T-cell (primary cell): ENCODE measurements around the gene SLC35D1. TPM values are rescaled to one million over a fixed set of nuclear protein-coding genes. Genes with fewer than 3 reads are reported as not detected.

Experiments
- ATAC-seq, 4 experiments: fragments of 200-7000 bp in 3 of 4; fragments of 150-1000 bp in 1 of 4; cut with Tn5 transposase; replicated peaks in 1 of 4; 1 replicate in 3 of 4; 2 replicates in 1 of 4; pipeline ENCODE4 v1.10.0; 2021; ENCODE audit warnings: moderate library complexity in 3 of 4, mild to moderate bottlenecking in 2 of 4, moderate number of reproducible peaks in 1 of 4
- CTCF ChIA-PET, 2 donors: fragments of 300-600 bp; sonication (Branson Sonifier 250); formaldehyde crosslinking; loops; one replicate each; lab custom pipeline; 2022; ENCODE audit warnings: antibody characterized with exemption in 2 of 2; lab: Charles Lee
- POLR2A ChIA-PET, 2 donors: fragments of 300-600 bp; sonication (Branson Sonifier 250); formaldehyde crosslinking; loops; one replicate each; lab custom pipeline; 2022; ENCODE audit warnings: antibody characterized with exemption in 2 of 2; lab: Charles Lee
- DNase-seq, 35 experiments: peaks; one replicate each; pipeline versions ENCODE4 v3.0.0 to v3.0.0-alpha.2; 2013 to 2023
- H3K27ac ChIP-seq: one replicate; pipeline ENCODE4 v1.5.1; 2013; ENCODE audit warnings: low read length
- H3K27me3 ChIP-seq, 2 experiments: replicated peaks in 1 of 2; 1 replicate in 1 of 2; 2 replicates in 1 of 2; pipeline versions ENCODE4 v1.6.1 to v1.7.0; 2013; ENCODE audit warnings: low read length in 1 of 2, mixed read lengths in 1 of 2; ENCODE audit not compliant: control insufficient read depth in 2 of 2, insufficient read depth in 2 of 2; ENCODE audit errors: extremely low read depth in 1 of 2
- H3K36me3 ChIP-seq, 2 donors: 1 replicate in 1 of 2; 2 replicates in 1 of 2; pipeline versions ENCODE4 v1.6.1 to v1.7.0; 2013; ENCODE audit warnings: low read length in 1 of 2; ENCODE audit not compliant: control insufficient read depth in 2 of 2, insufficient read depth in 1 of 2; ENCODE audit errors: extremely low read depth in 1 of 2
- H3K4me1 ChIP-seq, 2 experiments: 1 replicate in 1 of 2; 2 replicates in 1 of 2; pipeline versions ENCODE4 v1.6.1 to v1.7.0; 2013; ENCODE audit warnings: low read length in 2 of 2, mixed read lengths in 1 of 2; ENCODE audit not compliant: insufficient read depth in 2 of 2, control insufficient read depth in 1 of 2; ENCODE audit errors: extremely low read depth in 1 of 2
- H3K4me3 ChIP-seq, 2 donors: 1 replicate in 1 of 2; 2 replicates in 1 of 2; pipeline versions ENCODE4 v1.5.1 to v1.7.0; 2013; ENCODE audit warnings: mild to moderate bottlenecking in 2 of 2, low read length in 1 of 2, moderate library complexity in 1 of 2; ENCODE audit not compliant: control insufficient read depth in 1 of 2; ENCODE audit errors: extremely low read depth in 1 of 2
- H3K9me3 ChIP-seq: 2 replicates; pipeline ENCODE4 v1.7.0; 2013
- H3K27ac Mint-ChIP-seq, 2 donors: one replicate each; pipeline ENCODE4 v1.8.0; 2020 to 2021; ENCODE audit warnings: mild to moderate bottlenecking in 2 of 2, mixed read lengths in 2 of 2
- H3K27me3 Mint-ChIP-seq, 2 donors: one replicate each; pipeline ENCODE4 v1.8.0; 2021 to 2022; ENCODE audit warnings: mixed read lengths in 2 of 2
- H3K36me3 Mint-ChIP-seq: one replicate; pipeline ENCODE4 v1.8.0; 2021; ENCODE audit warnings: mixed read lengths
- H3K4me1 Mint-ChIP-seq, 3 donors: one replicate each; pipeline ENCODE4 v1.8.0; 2020 to 2022; ENCODE audit warnings: mixed read lengths in 3 of 3, mild to moderate bottlenecking in 1 of 3
- H3K4me3 Mint-ChIP-seq, 3 donors: one replicate each; pipeline ENCODE4 v1.8.0; 2020 to 2022; ENCODE audit warnings: mild to moderate bottlenecking in 3 of 3, mixed read lengths in 3 of 3, moderate library complexity in 3 of 3
- H3K9me3 Mint-ChIP-seq, 3 donors: one replicate each; pipeline ENCODE4 v1.8.0; 2020 to 2022; ENCODE audit warnings: mixed read lengths in 3 of 3
- WGBS: methylation state at CpG from one replicate; pipeline ENCODE4 v1.1.5; 2013; ENCODE audit warnings: missing lambda C conversion rate; ENCODE audit not compliant: insufficient coverage; 5-methylcytosine and 5-hydroxymethylcytosine counted together
- total RNA-seq, 35 experiments: library from RNA in 6 of 35; stranded (reverse) in 6 of 35; fragments of 120-200 nt in 1 of 35; gene quantifications; one replicate each; pipeline versions ENCODE4 v1.2.1 to v1.2.4 and lab custom pipeline; 2013 to 2026

SLC35D1 gene
- total RNA-seq, 5 donors from 2014 or later (not counting 1 experiment from before 2014, with no cell fraction given), result 11.7 to 16.0 (median 15.2) TPM

GRCh38 chr1:67058242-67058641 is 4.3 kb upstream of the SLC35D1 start:
- Histone ChIP-seq H3K4me3 (no peak overlapping the region), H3K9me3 (no peaks in the 10 kb centered on the region), H3K27ac (no peak overlapping the region), H3K36me3 (no peaks in the 10 kb centered on the region), H3K27me3 (no peaks in the 10 kb centered on the region), H3K4me1 (peaks cover 0 to 8% of the 10 kb centered on the region in 2 experiments)
- no peak for DNase-seq
- ChIA-PET CTCF (no interaction called here), POLR2A (no interaction called here)
- Mint-ChIP-seq H3K4me1 (peaks cover 4 to 8% (median 6%) of the 10 kb centered on the region in 3 donors), H3K36me3 (no peaks in the 10 kb centered on the region), H3K4me3 (no peak overlapping the region), H3K27ac (no peak overlapping the region), H3K9me3 (no peaks in the 10 kb centered on the region), H3K27me3 (peaks cover 4 to 9% of the 10 kb centered on the region in 2 donors)
- ATAC-seq, result no peak
- no CpG with 5 or more reads among the region's 1 CpG for WGBS

- Mint-ChIP-seq H3K4me1 (peaks cover 30 to 34% (median 30%) of the 10 kb centered on the region in 3 donors), H3K27me3 (no peaks in the 10 kb centered on the region), H3K27ac (peak overlapping the region; percentile 92 to 96), H3K36me3 (peaks cover 17% of the 10 kb centered on the region), H3K9me3 (no peaks in the 10 kb centered on the region), H3K4me3 (peak overlapping the region; percentile 87 to 93 (median 89))
- DNase-seq, result peak in 14 of 35 experiments; percentile 8 to 52 (median 28)
- ChIA-PET POLR2A (interaction anchor here (0.5 to 1.5 kb wide), 6 partner anchors 35 to 375 kb away, joined by 3 read pairs; partner anchors contain the start of genes DNAI4 (in 1 of the 2) and MIER1 (in 1 of the 2)), CTCF (interaction anchor here (0.6 to 1.2 kb wide), 6 partner anchors 58 to 208 kb away, joined by 3 to 9 read pairs (median 4); no protein-coding TSS in a partner anchor)
- Histone ChIP-seq H3K36me3 (peaks cover 0 to 10% of the 10 kb centered on the region in 2 donors), H3K27ac (peak overlapping the region; percentile 97), H3K9me3 (no peaks in the 10 kb centered on the region), H3K4me1 (peaks cover 10 to 11% of the 10 kb centered on the region in 2 experiments), H3K4me3 (peak overlapping the region; percentile 88 to 92), H3K27me3 (no peaks in the 10 kb centered on the region)
- under 1% methylated on average over 34 of the region's 34 CpGs for WGBS
- peak; percentile 40 to 51 (median 48) for ATAC-seq
These were observed 488 bp downstream of the SLC35D1 start for GRCh38 chr1:67053535-67053784.

GRCh38 chr1:67052741-67053534 is 1.0 kb downstream of the SLC35D1 start:
- Mint-ChIP-seq H3K4me3 (peak overlapping the region; percentile 85 to 89 (median 87)), H3K27me3 (no peaks in the 10 kb centered on the region), H3K9me3 (no peaks in the 10 kb centered on the region), H3K36me3 (peaks cover 21% of the 10 kb centered on the region), H3K4me1 (peaks cover 30 to 34% (median 30%) of the 10 kb centered on the region in 3 donors), H3K27ac (peak overlapping the region; percentile 83 to 88)
- H3K36me3 ChIP-seq, result peaks cover 0 to 15% of the 10 kb centered on the region in 2 donors
- H3K4me1 ChIP-seq, result peaks cover 10 to 11% of the 10 kb centered on the region in 2 experiments
- WGBS, result 5% methylated on average over 19 of the region's 25 CpGs
- H3K9me3 ChIP-seq, result no peaks in the 10 kb centered on the region
- DNase-seq (peak in 22 of 35 experiments; percentile 0 to 53 (median 22)), ATAC-seq (no peak)
- H3K4me3 ChIP-seq, result peak overlapping the region; percentile 88 to 92
- POLR2A ChIA-PET, result interaction anchor here in 1 of 2 donors (0.5 to 1.5 kb wide), 6 partner anchors 35 to 376 kb away, joined by 3 read pairs; partner anchors contain the start of genes DNAI4 and MIER1
- no peaks in the 10 kb centered on the region for H3K27me3 ChIP-seq
- CTCF ChIA-PET, result interaction anchor here (0.6 to 1.2 kb wide), 5 partner anchors 57 to 162 kb away, joined by 3 to 9 read pairs (median 5); no protein-coding TSS in a partner anchor
- peak overlapping the region; percentile 62 for H3K27ac ChIP-seq

GRCh38 chr1:67051196-67051595 is 2.8 kb downstream of the SLC35D1 start:
- Mint-ChIP-seq H3K4me3 (no peak overlapping the region), H3K4me1 (peaks cover 30 to 39% (median 36%) of the 10 kb centered on the region in 3 donors), H3K27me3 (no peaks in the 10 kb centered on the region), H3K27ac (no peak overlapping the region), H3K36me3 (peaks cover 38% of the 10 kb centered on the region), H3K9me3 (no peaks in the 10 kb centered on the region)
- CTCF ChIA-PET, result interaction anchor here (0.7 to 1.2 kb wide), 2 partner anchors 8 to 55 kb away, joined by 3 read pairs; no protein-coding TSS in a partner anchor
- ATAC-seq (no peak), DNase-seq (no peak)
- POLR2A ChIA-PET, result interaction anchor here in 1 of 2 donors (0.5 to 1.4 kb wide), 2 partner anchors 10 to 140 kb away, joined by 3 to 5 read pairs; no protein-coding TSS in a partner anchor
- H3K9me3 ChIP-seq, result no peaks in the 10 kb centered on the region
- no peak overlapping the region for H3K4me3 ChIP-seq
- peaks cover 0 to 32% of the 10 kb centered on the region in 2 donors for H3K36me3 ChIP-seq
- H3K4me1 ChIP-seq, result peaks cover 10 to 11% of the 10 kb centered on the region in 2 experiments
- H3K27me3 ChIP-seq, result no peaks in the 10 kb centered on the region
- WGBS, result no CpG with 5 or more reads among the region's 4 CpGs
- H3K27ac ChIP-seq, result no peak overlapping the region

- 100% methylated on average over 2 of the region's 4 CpGs for WGBS
- Mint-ChIP-seq H3K9me3 (no peaks in the 10 kb centered on the region), H3K4me3 (no peak overlapping the region), H3K4me1 (peaks cover 3 to 21% (median 19%) of the 10 kb centered on the region in 3 donors), H3K27me3 (no peaks in the 10 kb centered on the region), H3K36me3 (peaks cover 78% of the 10 kb centered on the region), H3K27ac (no peak overlapping the region)
- ATAC-seq (no peak), DNase-seq (no peak)
- Histone ChIP-seq H3K9me3 (no peaks in the 10 kb centered on the region), H3K36me3 (peaks cover 0 to 67% of the 10 kb centered on the region in 2 donors), H3K27me3 (no peaks in the 10 kb centered on the region), H3K4me3 (no peak overlapping the region), H3K4me1 (no peaks in the 10 kb centered on the region), H3K27ac (no peak overlapping the region)
- ChIA-PET POLR2A (interaction anchor here (0.6 kb wide), 2 partner anchors 18 to 81 kb away, joined by 4 to 5 read pairs; no protein-coding TSS in a partner anchor), CTCF (interaction anchor here (0.6 to 1.4 kb wide), 4 partner anchors 167 to 1081 kb away, joined by 3 to 7 read pairs (median 3); no protein-coding TSS in a partner anchor)
These were observed 9.2 kb downstream of the SLC35D1 start for GRCh38 chr1:67044631-67045270.

- Mint-ChIP-seq H3K4me1 (peaks cover 5 to 21% (median 19%) of the 10 kb centered on the region in 3 donors), H3K4me3 (no peak overlapping the region), H3K36me3 (peaks cover 84% of the 10 kb centered on the region), H3K27ac (no peak overlapping the region), H3K27me3 (no peaks in the 10 kb centered on the region), H3K9me3 (no peaks in the 10 kb centered on the region)
- WGBS, result 100% methylated on average over 1 of the region's 3 CpGs
- ATAC-seq (no peak), DNase-seq (no peak)
- ChIA-PET POLR2A (no interaction called here), CTCF (no interaction called here)
- no peak overlapping the region for H3K4me3 ChIP-seq
- H3K27me3 ChIP-seq, result no peaks in the 10 kb centered on the region
- peaks cover 5 to 59% of the 10 kb centered on the region in 2 donors for H3K36me3 ChIP-seq
- no peaks in the 10 kb centered on the region for H3K9me3 ChIP-seq
- H3K27ac ChIP-seq, result no peak overlapping the region
- no peaks in the 10 kb centered on the region for H3K4me1 ChIP-seq
These were observed 10.6 kb downstream of the SLC35D1 start for GRCh38 chr1:67043366-67043765.
